HEK293 (cell line): Measurements from ENCODE around the gene METAP1D.

Experiments used
- CTCF ChIA-PET: fragments of 350-600 bp; formaldehyde crosslinking; extraction: SDS; loops from one replicate; lab custom pipeline; 2021; ENCODE audit warnings: antibody characterized with exemption; lab: Yijun Ruan, JAX
- POLR2A ChIA-PET: fragments of 300-600 bp; formaldehyde crosslinking; extraction: SDS; loops from one replicate; lab custom pipeline; 2020; ENCODE audit warnings: antibody characterized with exemption, inconsistent platforms; lab: Yijun Ruan, JAX
- H3K27ac ChIP-seq: fragments of 200-500 bp; sonication (Bioruptor generic); 2 replicates; pipeline ENCODE4 v1.5.1; 2014; ENCODE audit warnings: low read depth, low read length, control low read depth, inconsistent platforms; ENCODE audit errors: extremely low read depth
- H3K36me3 ChIP-seq, 2 experiments: fragments of 200-500 bp in 1 of 2; sonication (Bioruptor generic) in 1 of 2; 1 replicate in 1 of 2; 2 replicates in 1 of 2; pipeline ENCODE4 v1.5.1; 2014 to 2017; ENCODE audit warnings: inconsistent platforms in 2 of 2, low read length in 2 of 2; ENCODE audit not compliant: control insufficient read depth in 2 of 2, insufficient read depth in 1 of 2
- H3K4me1 ChIP-seq: fragments of 200-500 bp; sonication (Bioruptor generic); 2 replicates; pipeline ENCODE4 v1.5.1; 2014; ENCODE audit warnings: mild to moderate bottlenecking, low read length, inconsistent platforms; ENCODE audit not compliant: control insufficient read depth, insufficient read depth
- H3K4me3 ChIP-seq: 2 replicates; pipeline ENCODE4 v1.5.1; 2011; ENCODE audit warnings: low read depth, mild to moderate bottlenecking, control low read depth, low read length, moderate library complexity
- H3K9me3 ChIP-seq: fragments of 200-500 bp; sonication (Bioruptor generic); 2 replicates; pipeline ENCODE4 v1.5.1; 2014; ENCODE audit warnings: low read depth, low read length, inconsistent platforms; ENCODE audit not compliant: control insufficient read depth, insufficient read depth
- FEZF1 ChIP-seq: fragments of 450-650 bp; formaldehyde crosslinking; IDR thresholded peaks from 2 replicates; pipeline ENCODE4 v1.5.1; 2016; ENCODE audit warnings: missing biosample characterization, missing genetic modification characterization
- GLI4 ChIP-seq: fragments of 450-650 bp; formaldehyde crosslinking; IDR thresholded peaks from 2 replicates; pipeline ENCODE4 v1.5.1; 2016; ENCODE audit warnings: missing biosample characterization, missing genetic modification characterization
- GLIS2 ChIP-seq: fragments of 450-650 bp; formaldehyde crosslinking; IDR thresholded peaks from 2 replicates; pipeline ENCODE4 v1.5.1; 2016; ENCODE audit warnings: missing biosample characterization, missing genetic modification characterization
- IKZF3 ChIP-seq: fragments of 450-650 bp; IDR thresholded peaks from 2 replicates; pipeline ENCODE4 v1.5.0; 2018; ENCODE audit warnings: missing biosample characterization, mild to moderate bottlenecking, missing genetic modification characterization, moderate library complexity
- KLF16 ChIP-seq: fragments of 450-650 bp; formaldehyde crosslinking; IDR thresholded peaks from 2 replicates; pipeline ENCODE4 v1.5.1; 2017; ENCODE audit warnings: missing biosample characterization, missing genetic modification characterization
- KLF7 ChIP-seq: fragments of 450-650 bp; formaldehyde crosslinking; IDR thresholded peaks from 2 replicates; pipeline ENCODE4 v1.5.1; 2016; ENCODE audit warnings: missing biosample characterization, missing genetic modification characterization, borderline replicate concordance
- SCRT1 ChIP-seq: fragments of 450-650 bp; formaldehyde crosslinking; IDR thresholded peaks from 2 replicates; pipeline ENCODE4 v1.5.1; 2016; ENCODE audit warnings: missing biosample characterization, missing genetic modification characterization, borderline replicate concordance
- SCRT2 ChIP-seq: fragments of 450-650 bp; formaldehyde crosslinking; IDR thresholded peaks from 2 replicates; pipeline ENCODE4 v1.5.1; 2016; ENCODE audit warnings: missing biosample characterization, missing genetic modification characterization
- SP2 ChIP-seq: fragments of 450-650 bp; formaldehyde crosslinking; IDR thresholded peaks from 2 replicates; pipeline ENCODE4 v1.5.1; 2016; ENCODE audit warnings: missing biosample characterization, missing genetic modification characterization
- TRIM28 ChIP-seq: IDR thresholded peaks from 2 replicates; pipeline ENCODE4 v1.6.1; 2011; ENCODE audit warnings: low read length, control low read depth, borderline replicate concordance
- WT1 ChIP-seq: fragments of 450-650 bp; formaldehyde crosslinking; IDR thresholded peaks from 2 replicates; pipeline ENCODE4 v1.5.1; 2016; ENCODE audit warnings: missing biosample characterization, missing genetic modification characterization
- YY2 ChIP-seq: fragments of 450-650 bp; formaldehyde crosslinking; IDR thresholded peaks from 2 replicates; pipeline ENCODE4 v1.5.1; 2016; ENCODE audit warnings: missing biosample characterization, missing genetic modification characterization
- ZBTB20 ChIP-seq: fragments of 450-650 bp; formaldehyde crosslinking; IDR thresholded peaks from 2 replicates; pipeline ENCODE4 v1.5.1; 2016; ENCODE audit warnings: missing biosample characterization, missing genetic modification characterization
- ZFP3 ChIP-seq: fragments of 450-650 bp; formaldehyde crosslinking; IDR thresholded peaks from 2 replicates; pipeline ENCODE4 v1.5.1; 2016; ENCODE audit warnings: low read depth, missing biosample characterization, missing genetic modification characterization
- ZFP37 ChIP-seq: fragments of 450-650 bp; formaldehyde crosslinking; IDR thresholded peaks from 2 replicates; pipeline ENCODE4 v1.5.1; 2016; ENCODE audit warnings: missing biosample characterization, missing genetic modification characterization
- ZFP69B ChIP-seq: fragments of 450-650 bp; formaldehyde crosslinking; IDR thresholded peaks from 2 replicates; pipeline ENCODE4 v1.5.1; 2016; ENCODE audit warnings: missing biosample characterization, missing genetic modification characterization
- ZIC2 ChIP-seq: fragments of 450-650 bp; formaldehyde crosslinking; IDR thresholded peaks from 2 replicates; pipeline ENCODE4 v1.5.1; 2016; ENCODE audit warnings: missing biosample characterization, missing genetic modification characterization
- ZNF112 ChIP-seq: fragments of 450-650 bp; formaldehyde crosslinking; IDR thresholded peaks from 2 replicates; pipeline ENCODE4 v1.5.0; 2017; ENCODE audit warnings: missing biosample characterization, missing genetic modification characterization
- ZNF138 ChIP-seq: fragments of 450-650 bp; formaldehyde crosslinking; IDR thresholded peaks from 2 replicates; pipeline ENCODE4 v1.5.1; 2016; ENCODE audit warnings: missing biosample characterization, missing genetic modification characterization, borderline replicate concordance
- ZNF175 ChIP-seq: fragments of 450-650 bp; formaldehyde crosslinking; IDR thresholded peaks from 2 replicates; pipeline ENCODE4 v1.5.1; 2016; ENCODE audit warnings: missing biosample characterization, missing genetic modification characterization
- ZNF202 ChIP-seq: fragments of 450-650 bp; formaldehyde crosslinking; IDR thresholded peaks from 2 replicates; pipeline ENCODE4 v1.5.1; 2016; ENCODE audit warnings: missing biosample characterization, missing genetic modification characterization, borderline replicate concordance
- ZNF221 ChIP-seq: fragments of 450-650 bp; formaldehyde crosslinking; IDR thresholded peaks from 2 replicates; pipeline ENCODE4 v1.5.1; 2017; ENCODE audit warnings: missing biosample characterization, missing genetic modification characterization, borderline replicate concordance
- ZNF248 ChIP-seq: fragments of 450-650 bp; formaldehyde crosslinking; IDR thresholded peaks from 2 replicates; pipeline ENCODE4 v1.5.1; 2017; ENCODE audit warnings: missing biosample characterization, missing genetic modification characterization
- ZNF274 ChIP-seq, 2 experiments: fragments of 200-500 bp in 1 of 2; fragments of 450-650 bp in 1 of 2; sonication (Bioruptor generic) in 1 of 2; formaldehyde crosslinking in 1 of 2; IDR thresholded peaks; 2 replicates each; pipeline versions ENCODE4 v1.5.1 to v1.6.1; 2014 to 2016; ENCODE audit warnings: borderline replicate concordance in 1 of 2, inconsistent platforms in 1 of 2, low read length in 1 of 2, missing biosample characterization in 1 of 2, missing genetic modification characterization in 1 of 2
- ZNF335 ChIP-seq: fragments of 450-650 bp; formaldehyde crosslinking; conservative IDR thresholded peaks from 2 replicates; pipeline ENCODE4 v1.5.1; 2016; ENCODE audit warnings: missing biosample characterization, missing genetic modification characterization
- ZNF510 ChIP-seq: fragments of 450-650 bp; formaldehyde crosslinking; IDR thresholded peaks from 2 replicates; pipeline ENCODE4 v1.5.1; 2018; ENCODE audit warnings: mild to moderate bottlenecking, missing genetic modification characterization, missing biosample characterization; ENCODE audit not compliant: insufficient replicate concordance
- ZNF544 ChIP-seq: fragments of 450-650 bp; formaldehyde crosslinking; IDR thresholded peaks from 2 replicates; pipeline ENCODE4 v1.5.0; 2017; ENCODE audit warnings: missing biosample characterization, missing genetic modification characterization
- ZNF558 ChIP-seq: fragments of 450-650 bp; formaldehyde crosslinking; IDR thresholded peaks from 2 replicates; pipeline ENCODE4 v1.5.1; 2016; ENCODE audit warnings: missing biosample characterization, missing genetic modification characterization
- ZNF600 ChIP-seq: fragments of 450-650 bp; formaldehyde crosslinking; IDR thresholded peaks from 2 replicates; pipeline ENCODE4 v1.5.1; 2016; ENCODE audit warnings: missing biosample characterization, missing genetic modification characterization
- ZNF623 ChIP-seq: fragments of 450-650 bp; formaldehyde crosslinking; IDR thresholded peaks from 2 replicates; pipeline ENCODE4 v1.5.1; 2016; ENCODE audit warnings: missing biosample characterization, missing genetic modification characterization
- ZNF660 ChIP-seq: fragments of 450-650 bp; IDR thresholded peaks from 2 replicates; pipeline ENCODE4 v1.5.1; 2018; ENCODE audit warnings: missing biosample characterization, mild to moderate bottlenecking, missing genetic modification characterization
- ZNF707 ChIP-seq: fragments of 450-650 bp; formaldehyde crosslinking; IDR thresholded peaks from 2 replicates; pipeline ENCODE4 v1.5.1; 2016; ENCODE audit warnings: missing biosample characterization, missing genetic modification characterization
- ZNF747 ChIP-seq: fragments of 450-650 bp; formaldehyde crosslinking; IDR thresholded peaks from 2 replicates; pipeline ENCODE4 v1.5.1; 2016; ENCODE audit warnings: missing biosample characterization, missing genetic modification characterization
- ZNF785 ChIP-seq: fragments of 450-650 bp; formaldehyde crosslinking; IDR thresholded peaks from 2 replicates; pipeline ENCODE4 v1.5.1; 2016; ENCODE audit warnings: missing biosample characterization, missing genetic modification characterization
- TF ChIP-seq, protein P1 (sequence below): fragments of 450-650 bp; formaldehyde crosslinking; IDR thresholded peaks from 2 replicates; pipeline ENCODE4; 2016; ENCODE audit warnings: missing biosample characterization, missing genetic modification characterization
- TF ChIP-seq, protein P2 (sequence below): fragments of 450-650 bp; formaldehyde crosslinking; IDR thresholded peaks from 2 replicates; pipeline ENCODE4 v1.5.1; 2016; ENCODE audit warnings: missing biosample characterization, missing genetic modification characterization

METAP1D gene

DNA sequence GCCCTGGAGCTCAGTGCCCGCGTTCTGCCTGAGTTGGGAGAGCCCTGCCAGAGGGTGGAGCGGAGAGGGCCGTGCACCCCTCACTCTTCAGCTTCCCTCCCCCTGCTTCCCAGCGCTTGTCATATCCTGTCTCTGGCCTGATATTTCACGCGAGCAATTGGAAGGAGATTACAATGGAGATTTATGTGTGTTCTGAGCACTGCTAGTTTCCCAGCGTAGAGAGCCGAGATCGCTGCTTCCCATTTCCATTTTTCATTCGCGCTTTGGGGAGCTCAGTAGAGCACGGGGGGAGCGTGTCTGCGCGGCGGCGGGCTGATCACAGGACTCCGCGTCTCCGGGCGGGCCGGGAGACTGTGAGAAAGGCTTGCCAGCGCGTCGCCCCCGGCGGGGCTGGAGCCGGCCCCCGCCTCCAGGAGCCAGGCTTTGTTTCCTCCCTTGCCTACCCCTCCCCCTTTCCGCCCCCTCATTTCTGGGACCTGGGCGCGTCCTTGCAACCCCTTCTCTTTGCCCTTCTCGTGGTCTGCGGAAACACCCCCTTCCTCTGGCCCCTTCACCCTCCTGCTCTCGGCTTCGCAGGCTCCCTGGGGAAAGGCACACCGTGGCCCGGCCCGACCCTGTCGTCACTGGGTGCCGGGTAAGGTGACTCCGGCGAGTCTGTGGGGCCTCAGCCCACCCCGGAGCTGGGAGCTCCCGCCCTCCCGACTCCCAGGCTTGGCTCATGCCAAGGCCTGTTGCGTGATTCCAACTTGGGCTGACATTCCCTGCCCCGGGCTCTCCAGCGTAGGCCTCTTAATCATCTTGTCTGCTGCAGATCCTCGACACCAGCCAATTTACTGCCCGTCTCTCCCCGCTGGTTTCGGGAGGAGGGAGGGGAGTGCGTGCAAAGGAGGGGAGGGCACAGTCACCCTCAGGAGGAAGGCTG, 97.1 kb downstream of the METAP1D start (continued):
- no peak for TF ChIP-seq YY2
- no peak for TF ChIP-seq ZNF747 (tag by site-specific recombination)
- no peak for TF ChIP-seq ZNF510 (tag by site-specific recombination)
- peak; percentile 90 for TF ChIP-seq KLF16 (tag by site-specific recombination)
- peak; percentile 86; the same call in 1 of the 2 replicates for TF ChIP-seq SCRT1
- peak; percentile 72; the same call in 1 of the 2 replicates for TF ChIP-seq KLF7 (tag by site-specific recombination)
- TF ChIP-seq GLIS2 (tag by site-specific recombination): peak; percentile 95
- TF ChIP-seq ZNF558 (tag by site-specific recombination): 0 out of 2 replicates have a peak, but pooled peaks have one; percentile 15
- TF ChIP-seq, protein P1, sequence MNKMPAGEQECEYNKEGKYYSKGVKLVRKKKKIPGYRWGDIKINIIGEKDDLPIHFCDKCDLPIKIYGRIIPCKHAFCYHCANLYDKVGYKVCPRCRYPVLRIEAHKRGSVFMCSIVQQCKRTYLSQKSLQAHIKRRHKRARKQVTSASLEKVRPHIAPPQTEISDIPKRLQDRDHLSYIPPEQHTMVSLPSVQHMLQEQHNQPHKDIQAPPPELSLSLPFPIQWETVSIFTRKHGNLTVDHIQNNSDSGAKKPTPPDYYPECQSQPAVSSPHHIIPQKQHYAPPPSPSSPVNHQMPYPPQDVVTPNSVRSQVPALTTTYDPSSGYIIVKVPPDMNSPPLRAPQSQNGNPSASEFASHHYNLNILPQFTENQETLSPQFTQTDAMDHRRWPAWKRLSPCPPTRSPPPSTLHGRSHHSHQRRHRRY (tag by site-specific recombination): no peak
- TF ChIP-seq ZNF660 (tag by site-specific recombination): peak; percentile 24
- TF ChIP-seq ZNF138: no peak
- TF ChIP-seq, protein P2, sequence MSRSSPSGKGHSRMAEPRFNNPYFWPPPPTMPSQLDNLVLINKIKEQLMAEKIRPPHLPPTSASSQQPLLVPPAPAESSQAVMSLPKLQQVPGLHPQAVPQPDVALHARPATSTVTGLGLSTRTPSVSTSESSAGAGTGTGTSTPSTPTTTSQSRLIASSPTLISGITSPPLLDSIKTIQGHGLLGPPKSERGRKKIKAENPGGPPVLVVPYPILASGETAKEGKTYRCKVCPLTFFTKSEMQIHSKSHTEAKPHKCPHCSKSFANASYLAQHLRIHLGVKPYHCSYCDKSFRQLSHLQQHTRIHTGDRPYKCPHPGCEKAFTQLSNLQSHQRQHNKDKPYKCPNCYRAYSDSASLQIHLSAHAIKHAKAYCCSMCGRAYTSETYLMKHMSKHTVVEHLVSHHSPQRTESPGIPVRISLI (tag by site-specific recombination): no peak
- TF ChIP-seq ZNF785 (tag by site-specific recombination): no peak
- TF ChIP-seq GLI4: no peak
- no peak for TF ChIP-seq ZNF707
- peak; percentile 73; the same call in 1 of the 2 replicates for TF ChIP-seq ZFP37 (tag by site-specific recombination)
- TF ChIP-seq TRIM28: no peak

DNA sequence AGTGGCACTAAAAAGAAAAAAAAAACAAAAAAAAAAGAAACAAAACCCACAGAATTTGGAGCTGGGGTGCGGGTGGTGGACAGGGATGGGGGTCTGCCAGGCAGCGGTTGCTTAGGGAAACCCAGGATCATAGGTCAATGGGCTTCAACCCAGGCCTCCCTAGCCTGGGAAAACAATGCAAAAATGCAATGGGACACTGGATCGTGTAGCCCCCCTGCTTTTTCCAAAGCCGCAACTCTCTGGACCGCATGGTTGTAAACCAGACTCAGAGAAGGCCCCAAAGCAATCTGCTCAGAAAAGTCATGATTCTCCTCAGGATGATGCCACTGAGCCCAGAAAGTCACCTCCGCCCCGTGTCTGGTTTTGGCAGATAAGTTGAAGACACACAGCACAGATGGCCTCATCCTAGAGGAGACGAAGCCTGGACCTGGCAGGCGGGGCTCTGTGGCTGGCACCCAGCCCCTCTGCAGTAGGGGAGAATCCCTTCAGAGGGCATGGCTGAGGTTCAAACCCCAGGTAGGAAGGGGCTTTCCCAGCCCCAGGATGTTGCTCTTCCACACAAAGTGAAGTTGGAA, 97.9 kb downstream of the METAP1D start:
- H3K36me3 ChIP-seq: peaks cover 0 to 22% of the 10 kb centered on the region in 2 experiments; a peak in 1 of 3 replicates
- H3K4me1 ChIP-seq: peaks cover 12% of the 10 kb centered on the region
- CTCF ChIA-PET: interaction anchor here (0.9 to 1.0 kb wide), 2 partner anchors 16 to 286 kb away, joined by 3 read pairs; no protein-coding TSS in a partner anchor
- peak overlapping the region; percentile 99 for H3K27ac ChIP-seq
- POLR2A ChIA-PET: interaction anchor here (1.7 to 8.7 kb wide), 7 partner anchors 13 to 204 kb away, joined by 6 to 147 read pairs (median 16); partner anchors contain the start of genes DLX1, HAT1 and SLC25A12
- H3K9me3 ChIP-seq: no peaks in the 10 kb centered on the region
- peak overlapping the region; percentile 83 for H3K4me3 ChIP-seq
- 0 out of 2 replicates have a peak, but pooled peaks have one; percentile 1 for TF ChIP-seq ZNF335 (tag by site-specific recombination)
- peak; percentile 19; the same call in 1 of the 2 replicates for TF ChIP-seq SP2 (tag by site-specific recombination)
- TF ChIP-seq ZNF600 (tag by site-specific recombination): no peak
- TF ChIP-seq ZFP3 (tag by site-specific recombination): no peak
- TF ChIP-seq ZNF112: no peak
- no peak for TF ChIP-seq ZNF544 (tag by site-specific recombination)
- TF ChIP-seq ZNF202 (tag by site-specific recombination): no peak
- TF ChIP-seq ZNF274 (IDR thresholded peaks at IDR 0.05; ENCODE audit: low read length): no peak
- TF ChIP-seq ZNF274 (tag by site-specific recombination; IDR thresholded peaks at IDR 0.05; ENCODE audit: borderline replicate concordance): no peak
- no peak for TF ChIP-seq ZFP69B
- TF ChIP-seq ZNF175 (tag by site-specific recombination): no peak
- TF ChIP-seq WT1 (tag by site-specific recombination): 0 out of 2 replicates have a peak, but pooled peaks have one; percentile 3
- no peak for TF ChIP-seq ZIC2 (tag by site-specific recombination)
- TF ChIP-seq ZNF248 (tag by site-specific recombination): no peak
- no peak for TF ChIP-seq SCRT2 (tag by site-specific recombination)
- TF ChIP-seq ZNF221 (tag by site-specific recombination): no peak
- TF ChIP-seq ZNF623 (tag by site-specific recombination): no peak
- TF ChIP-seq IKZF3: 0 out of 2 replicates have a peak, but pooled peaks have one; percentile 12
- TF ChIP-seq ZBTB20 (tag by site-specific recombination): no peak
- TF ChIP-seq FEZF1 (tag by site-specific recombination): no peak
- no peak for TF ChIP-seq ZNF138
